PFSK-1 (cell line): ENCODE results near the gene IL4I1. TPM values are rescaled to one million over a fixed set of nuclear protein-coding genes. Genes with fewer than 3 reads are reported as not detected.

Experiments
- FOXP2 ChIP-seq: optimal IDR thresholded peaks from 2 replicates; pipeline ENCODE3; 2011; ENCODE audit warnings: borderline replicate concordance, control low read depth, inconsistent platforms; ENCODE audit not compliant: insufficient read depth; ENCODE audit errors: extremely low read length, extremely low read depth
- POLR2AphosphoS5 ChIP-seq: IDR thresholded peaks from 2 replicates; pipeline ENCODE4 v1.6.1; 2012; ENCODE audit warnings: low read depth, mild to moderate bottlenecking, control low read depth, low read length, moderate library complexity
- SIN3A ChIP-seq: IDR thresholded peaks from 2 replicates; pipeline ENCODE4 v1.6.1; 2012; ENCODE audit warnings: mild to moderate bottlenecking, low read length, moderate library complexity, borderline replicate concordance; ENCODE audit not compliant: insufficient read depth
- TAF1 ChIP-seq: IDR thresholded peaks from 2 replicates; pipeline ENCODE4 v1.6.1; 2012; ENCODE audit warnings: low read length, control low read depth, borderline replicate concordance; ENCODE audit not compliant: insufficient read depth
- polyA plus RNA-seq: library from polyadenylated mRNA; unstranded; fragments of >200 nt; gene quantifications from one replicate; pipeline ENCODE4 v1.2.1, GENCODE V29; 2012; ENCODE audit warnings: low read depth, missing spikeins; ENCODE audit not compliant: insufficient read length
- TF ChIP-seq, protein P1 (sequence below), 2 experiments: IDR thresholded peaks; 2 replicates each; pipeline versions ENCODE4 v1.6.1 to v1.8.0; 2011 to 2012; ENCODE audit warnings: low read depth in 2 of 2, low read length in 2 of 2, control low read depth in 1 of 2, inconsistent platforms in 1 of 2, mild to moderate bottlenecking in 1 of 2, moderate library complexity in 1 of 2; ENCODE audit not compliant: insufficient read depth in 1 of 2

Gene IL4I1, protein sequence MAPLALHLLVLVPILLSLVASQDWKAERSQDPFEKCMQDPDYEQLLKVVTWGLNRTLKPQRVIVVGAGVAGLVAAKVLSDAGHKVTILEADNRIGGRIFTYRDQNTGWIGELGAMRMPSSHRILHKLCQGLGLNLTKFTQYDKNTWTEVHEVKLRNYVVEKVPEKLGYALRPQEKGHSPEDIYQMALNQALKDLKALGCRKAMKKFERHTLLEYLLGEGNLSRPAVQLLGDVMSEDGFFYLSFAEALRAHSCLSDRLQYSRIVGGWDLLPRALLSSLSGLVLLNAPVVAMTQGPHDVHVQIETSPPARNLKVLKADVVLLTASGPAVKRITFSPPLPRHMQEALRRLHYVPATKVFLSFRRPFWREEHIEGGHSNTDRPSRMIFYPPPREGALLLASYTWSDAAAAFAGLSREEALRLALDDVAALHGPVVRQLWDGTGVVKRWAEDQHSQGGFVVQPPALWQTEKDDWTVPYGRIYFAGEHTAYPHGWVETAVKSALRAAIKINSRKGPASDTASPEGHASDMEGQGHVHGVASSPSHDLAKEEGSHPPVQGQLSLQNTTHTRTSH
- 1.1 TPM for polyA plus RNA-seq

DNA sequence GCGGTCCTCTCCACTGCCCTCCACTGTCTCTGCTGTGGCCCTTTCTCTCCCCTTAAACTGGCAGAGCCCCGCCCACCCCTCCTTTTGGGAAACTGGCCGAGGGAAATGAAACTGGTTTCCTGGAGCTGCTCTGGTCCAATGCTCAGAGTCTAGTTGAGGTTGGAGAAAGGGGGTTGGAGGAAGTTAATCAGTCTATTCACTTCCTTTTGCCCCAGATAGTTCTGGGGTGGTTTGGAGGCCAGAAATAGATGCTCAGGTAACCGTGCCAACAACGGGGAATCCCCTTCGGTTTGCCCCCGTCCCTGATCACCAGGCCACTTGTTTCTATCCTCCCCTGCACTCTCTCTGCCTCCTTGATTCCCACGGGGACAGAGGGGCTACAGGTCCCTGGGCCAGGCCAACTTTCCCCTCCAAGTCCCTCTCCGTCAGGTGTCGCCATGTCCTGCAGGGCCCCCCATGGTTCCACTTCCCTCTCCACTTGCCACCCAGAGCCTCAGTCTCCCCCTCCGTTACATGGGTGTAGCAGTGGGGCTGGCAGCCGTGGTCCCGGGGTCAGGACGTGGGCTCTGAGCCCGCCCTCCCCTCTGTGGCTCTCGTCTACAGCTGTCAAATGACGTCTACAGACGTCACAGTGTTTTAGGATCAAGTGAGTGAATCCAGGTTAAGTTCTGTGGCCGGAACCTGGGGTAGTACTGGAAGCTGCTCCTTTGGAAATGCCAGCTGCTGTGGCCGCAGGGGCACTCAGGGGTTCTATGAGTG is at the start of gene IL4I1:
TSS of gene IL4I1 (minus strand) at position 25 of the 759 bp plus-strand sequence. CDS start 727 bp downstream, outside the sequence.
- TF ChIP-seq, protein P1, sequence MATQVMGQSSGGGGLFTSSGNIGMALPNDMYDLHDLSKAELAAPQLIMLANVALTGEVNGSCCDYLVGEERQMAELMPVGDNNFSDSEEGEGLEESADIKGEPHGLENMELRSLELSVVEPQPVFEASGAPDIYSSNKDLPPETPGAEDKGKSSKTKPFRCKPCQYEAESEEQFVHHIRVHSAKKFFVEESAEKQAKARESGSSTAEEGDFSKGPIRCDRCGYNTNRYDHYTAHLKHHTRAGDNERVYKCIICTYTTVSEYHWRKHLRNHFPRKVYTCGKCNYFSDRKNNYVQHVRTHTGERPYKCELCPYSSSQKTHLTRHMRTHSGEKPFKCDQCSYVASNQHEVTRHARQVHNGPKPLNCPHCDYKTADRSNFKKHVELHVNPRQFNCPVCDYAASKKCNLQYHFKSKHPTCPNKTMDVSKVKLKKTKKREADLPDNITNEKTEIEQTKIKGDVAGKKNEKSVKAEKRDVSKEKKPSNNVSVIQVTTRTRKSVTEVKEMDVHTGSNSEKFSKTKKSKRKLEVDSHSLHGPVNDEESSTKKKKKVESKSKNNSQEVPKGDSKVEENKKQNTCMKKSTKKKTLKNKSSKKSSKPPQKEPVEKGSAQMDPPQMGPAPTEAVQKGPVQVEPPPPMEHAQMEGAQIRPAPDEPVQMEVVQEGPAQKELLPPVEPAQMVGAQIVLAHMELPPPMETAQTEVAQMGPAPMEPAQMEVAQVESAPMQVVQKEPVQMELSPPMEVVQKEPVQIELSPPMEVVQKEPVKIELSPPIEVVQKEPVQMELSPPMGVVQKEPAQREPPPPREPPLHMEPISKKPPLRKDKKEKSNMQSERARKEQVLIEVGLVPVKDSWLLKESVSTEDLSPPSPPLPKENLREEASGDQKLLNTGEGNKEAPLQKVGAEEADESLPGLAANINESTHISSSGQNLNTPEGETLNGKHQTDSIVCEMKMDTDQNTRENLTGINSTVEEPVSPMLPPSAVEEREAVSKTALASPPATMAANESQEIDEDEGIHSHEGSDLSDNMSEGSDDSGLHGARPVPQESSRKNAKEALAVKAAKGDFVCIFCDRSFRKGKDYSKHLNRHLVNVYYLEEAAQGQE (IDR thresholded peaks at IDR 0.05; ENCODE audit: insufficient read depth in 1 of 2, low read depth in 2 of 2, low read length in 2 of 2), result no peak
- TF ChIP-seq FOXP2, result no peak
- TF ChIP-seq SIN3A, result no peak
- TF ChIP-seq TAF1, result no peak
- TF ChIP-seq POLR2AphosphoS5, result no peak

DNA sequence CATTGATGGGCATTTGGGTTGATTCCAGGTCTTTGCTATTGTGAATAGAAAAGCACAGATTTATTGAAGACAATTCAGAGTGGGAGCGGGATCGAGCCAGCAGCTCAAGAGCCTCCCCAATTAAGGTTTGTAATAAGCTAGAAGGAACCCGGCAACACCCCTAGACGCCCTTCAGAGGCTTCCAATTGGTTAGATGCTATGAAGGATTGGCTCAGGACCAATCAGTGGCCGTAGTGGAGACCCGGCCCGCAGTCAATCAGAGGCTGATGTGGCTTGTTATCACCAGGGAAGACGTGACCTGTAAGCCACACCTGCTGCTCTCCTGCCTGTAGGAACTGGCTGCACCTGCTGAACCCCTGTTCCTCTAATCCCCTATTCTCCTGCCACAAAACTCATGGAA is 49.7 kb upstream of the IL4I1 start:
- TF ChIP-seq, protein P1 (IDR thresholded peaks at IDR 0.05; ENCODE audit: insufficient read depth in 1 of 2, low read depth in 2 of 2, low read length in 2 of 2), result no peak
- TF ChIP-seq FOXP2, result no peak
- TF ChIP-seq SIN3A, result no peak
- no peak for TF ChIP-seq TAF1
- TF ChIP-seq POLR2AphosphoS5, result no peak

DNA sequence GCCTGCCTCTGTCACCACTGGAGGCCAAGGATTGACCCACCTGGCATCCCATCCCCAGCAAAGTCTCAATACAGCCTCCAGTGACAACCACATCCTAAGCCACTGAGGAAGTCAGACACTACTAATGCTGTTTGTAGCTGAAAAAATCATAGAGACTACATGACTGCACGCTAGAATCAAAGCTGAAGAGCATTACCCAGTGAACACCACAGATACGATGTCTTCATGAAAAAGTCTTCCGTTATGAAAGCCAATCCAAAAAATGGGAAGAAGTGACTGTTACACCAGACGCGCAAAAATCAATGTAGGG is 43.8 kb upstream of the IL4I1 start:
- TF ChIP-seq POLR2AphosphoS5, result no peak
- TF ChIP-seq SIN3A, result no peak
- TF ChIP-seq TAF1, result no peak
- TF ChIP-seq, protein P1 (IDR thresholded peaks at IDR 0.05; ENCODE audit: insufficient read depth in 1 of 2, low read depth in 2 of 2, low read length in 2 of 2), result no peak
- no peak for TF ChIP-seq FOXP2

DNA sequence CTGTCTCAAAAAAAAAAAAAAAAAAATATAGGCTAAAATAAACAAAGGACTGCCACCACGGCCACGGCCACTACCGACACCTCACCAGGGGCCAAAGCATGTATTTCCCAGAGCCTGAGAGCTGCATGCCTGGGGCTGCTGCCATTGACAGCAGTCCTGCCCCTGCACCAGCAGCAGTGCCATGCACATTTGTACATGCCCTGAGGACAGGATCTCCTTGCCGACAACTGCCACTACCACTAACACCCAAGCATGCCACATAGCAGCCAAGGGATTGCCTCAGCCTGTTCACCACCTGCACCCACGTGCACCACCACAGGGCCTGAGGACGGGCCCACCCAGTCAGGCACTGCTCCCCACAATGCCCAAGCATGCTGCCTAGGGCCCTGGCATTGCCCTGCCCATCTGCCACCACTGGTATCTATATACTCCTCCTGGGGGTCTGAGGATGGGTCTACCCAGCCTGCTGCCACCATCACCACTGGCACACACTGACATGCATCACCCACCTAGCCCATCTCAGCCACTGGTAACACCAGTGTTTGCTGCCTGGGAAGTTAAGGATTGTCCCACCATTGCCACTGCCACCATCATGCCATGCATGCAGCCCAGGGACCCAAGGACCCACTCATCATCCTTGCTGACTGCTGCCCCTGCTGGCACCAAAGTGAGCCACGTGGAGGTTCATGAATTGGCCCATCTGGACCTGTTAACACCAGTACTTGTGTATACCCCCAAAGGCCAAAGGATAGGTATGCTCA is 43.2 kb upstream of the IL4I1 start:
- TF ChIP-seq, protein P1 (IDR thresholded peaks at IDR 0.05; ENCODE audit: insufficient read depth in 1 of 2, low read depth in 2 of 2, low read length in 2 of 2), result no peak
- TF ChIP-seq POLR2AphosphoS5 (no peak), TAF1 (no peak), SIN3A (no peak), FOXP2 (no peak)
